ENCODE measurements around the gene KHDC3L.

Gene KHDC3L

GRCh38 chr6:73362358-73362757 lies at the start of gene KHDC3L:
TSS of gene KHDC3L (plus strand) at chr6:73362658. CDS start at chr6:73362730, 72 bp downstream.
- in situ Hi-C loops (cut with MboI; ENCODE audit: low sequenced_read_pairs), result no loop called here

- in situ Hi-C loops (cut with MboI; ENCODE audit: low sequenced_read_pairs), result no loop called here
Measured at GRCh38 chr6:73314577-73315492, 47.6 kb upstream of the KHDC3L start.

GRCh38 chr6:73323323-73323722 lies 39.1 kb upstream of the KHDC3L start:
- in situ Hi-C loops (cut with MboI; ENCODE audit: low sequenced_read_pairs), result no loop called here

- in situ Hi-C loops (cut with MboI; ENCODE audit: low sequenced_read_pairs), result no loop called here
Measured at GRCh38 chr6:73325656-73326055, 36.8 kb upstream of the KHDC3L start.

GRCh38 chr6:73328790-73329189 lies 33.7 kb upstream of the KHDC3L start:
- in situ Hi-C loops (cut with MboI; ENCODE audit: low sequenced_read_pairs), result no loop called here

GRCh38 chr6:73329201-73329600 lies 33.3 kb upstream of the KHDC3L start:
- in situ Hi-C loops (cut with MboI; ENCODE audit: low sequenced_read_pairs), result no loop called here

- in situ Hi-C loops (cut with MboI; ENCODE audit: low sequenced_read_pairs), result no loop called here
Measured at GRCh38 chr6:73339340-73339739, 23.1 kb upstream of the KHDC3L start.

- in situ Hi-C loops (cut with MboI; ENCODE audit: low sequenced_read_pairs), result no loop called here
Measured at GRCh38 chr6:73340048-73340447, 22.4 kb upstream of the KHDC3L start.

GRCh38 chr6:73341335-73341734 lies 21.1 kb upstream of the KHDC3L start:
- in situ Hi-C loops (cut with MboI; ENCODE audit: low sequenced_read_pairs), result no loop called here

GRCh38 chr6:73342174-73342573 lies 20.3 kb upstream of the KHDC3L start:
- in situ Hi-C loops (cut with MboI; ENCODE audit: low sequenced_read_pairs), result no loop called here

- in situ Hi-C loops (cut with MboI; ENCODE audit: low sequenced_read_pairs), result no loop called here
Measured at GRCh38 chr6:73343164-73343563, 19.3 kb upstream of the KHDC3L start.

GRCh38 chr6:73348550-73349204 lies 13.8 kb upstream of the KHDC3L start:
- in situ Hi-C loops (cut with MboI; ENCODE audit: low sequenced_read_pairs), result no loop called here

- in situ Hi-C loops (cut with MboI; ENCODE audit: low sequenced_read_pairs), result no loop called here
Measured at GRCh38 chr6:73349311-73349710, 13.1 kb upstream of the KHDC3L start.

- in situ Hi-C loops (cut with MboI; ENCODE audit: low sequenced_read_pairs), result no loop called here
Measured at GRCh38 chr6:73353636-73354593, 8.5 kb upstream of the KHDC3L start, which contains the start of gene DPPA5. TSS of gene DPPA5 (minus strand) at chr6:73354276. CDS start at chr6:73354225, 51 bp downstream.

GRCh38 chr6:73362869-73363536 lies 545 bp downstream of the KHDC3L start:
- in situ Hi-C loops (cut with MboI; ENCODE audit: low sequenced_read_pairs), result no loop called here

- in situ Hi-C loops (cut with MboI; ENCODE audit: low sequenced_read_pairs), result no loop called here
Measured at GRCh38 chr6:73363537-73363875, 1.0 kb downstream of the KHDC3L start.

GRCh38 chr6:73364121-73364520 lies 1.7 kb downstream of the KHDC3L start:
- in situ Hi-C loops (cut with MboI; ENCODE audit: low sequenced_read_pairs), result no loop called here

- in situ Hi-C loops (cut with MboI; ENCODE audit: low sequenced_read_pairs), result no loop called here
Measured at GRCh38 chr6:73364549-73364948, 2.1 kb downstream of the KHDC3L start.

GRCh38 chr6:73367761-73368355 lies 5.4 kb downstream of the KHDC3L start:
- in situ Hi-C loops (cut with MboI; ENCODE audit: low sequenced_read_pairs), result no loop called here

- in situ Hi-C loops (cut with MboI; ENCODE audit: low sequenced_read_pairs), result no loop called here
Measured at GRCh38 chr6:73368675-73369074, 6.2 kb downstream of the KHDC3L start.

All from HL-60/S4 treated with phorbol 12-myristate 13-acetate at 8.2 ng/mL for 4 days and 3 days (cell line).